Astrocyte (in vitro differentiated cells and primary cell): ENCODE data around the gene ADAMTS17. TPM values are rescaled to one million over a fixed set of nuclear protein-coding genes. Genes with fewer than 3 reads are reported as not detected.

ENCODE experiments used
- DNase-seq: peaks from one replicate; pipeline ENCODE4 v3.0.0-alpha.2; 2010; ENCODE audit warnings: low read depth
- FAIRE-seq: peaks from 2 replicates; lab custom pipeline; 2011; peaks lifted over from hg19 to GRCh38; lab: Jason Lieb, UNC
- H2AFZ ChIP-seq: 2 replicates; pipeline ENCODE4 v1.6.0; 2012; ENCODE audit warnings: low read depth, low read length, inconsistent platforms
- H3K27ac ChIP-seq: 2 replicates; pipeline ENCODE4 v1.5.1; 2011; ENCODE audit warnings: low read depth, low read length, inconsistent platforms
- H3K27me3 ChIP-seq: 2 replicates; pipeline ENCODE4 v1.6.0; 2011; ENCODE audit warnings: low read length, inconsistent platforms; ENCODE audit not compliant: insufficient read depth
- H3K36me3 ChIP-seq: 2 replicates; pipeline ENCODE4 v1.5.1; 2011; ENCODE audit warnings: low read length, inconsistent platforms; ENCODE audit not compliant: insufficient read depth
- H3K4me1 ChIP-seq: 2 replicates; pipeline ENCODE4 v1.5.1; 2011; ENCODE audit warnings: low read length, inconsistent platforms; ENCODE audit not compliant: insufficient read depth
- H3K4me2 ChIP-seq: 2 replicates; pipeline ENCODE4 v1.6.0; 2012; ENCODE audit warnings: low read length, inconsistent platforms
- H3K4me3 ChIP-seq: 2 replicates; pipeline ENCODE4 v1.5.1; 2011; ENCODE audit warnings: low read depth, mild to moderate bottlenecking, low read length, inconsistent platforms; ENCODE audit not compliant: insufficient read depth
- H3K79me2 ChIP-seq: 2 replicates; pipeline ENCODE4 v1.6.0; 2012; ENCODE audit warnings: mild to moderate bottlenecking, low read length, inconsistent platforms; ENCODE audit not compliant: insufficient read depth
- H3K9ac ChIP-seq: 2 replicates; pipeline ENCODE4 v1.6.0; 2012; ENCODE audit warnings: mild to moderate bottlenecking, low read length, inconsistent platforms
- H3K9me3 ChIP-seq: 2 replicates; pipeline ENCODE4 v1.5.1; 2012; ENCODE audit warnings: low read depth, mild to moderate bottlenecking, low read length, inconsistent platforms; ENCODE audit not compliant: insufficient read depth
- H4K20me1 ChIP-seq: 2 replicates; pipeline ENCODE4 v1.6.0; 2012; ENCODE audit warnings: low read length, inconsistent platforms; ENCODE audit not compliant: insufficient read depth
- H3K27ac Mint-ChIP-seq: one replicate; pipeline ENCODE4 v1.8.0; 2021; ENCODE audit warnings: mild to moderate bottlenecking, mixed read lengths; ENCODE audit not compliant: unreplicated experiment
- H3K27me3 Mint-ChIP-seq: one replicate; pipeline ENCODE4 v1.8.0; 2021; ENCODE audit warnings: low read depth, mixed read lengths; ENCODE audit not compliant: unreplicated experiment
- H3K36me3 Mint-ChIP-seq: one replicate; pipeline ENCODE4 v1.8.0; 2021; ENCODE audit warnings: low read depth, mixed read lengths; ENCODE audit not compliant: unreplicated experiment
- H3K4me1 Mint-ChIP-seq: one replicate; pipeline ENCODE4 v1.8.0; 2021; ENCODE audit warnings: low read depth, mixed read lengths; ENCODE audit not compliant: unreplicated experiment
- H3K4me3 Mint-ChIP-seq: one replicate; pipeline ENCODE4 v1.8.0; 2021; ENCODE audit warnings: mild to moderate bottlenecking, moderate library complexity, mixed read lengths; ENCODE audit not compliant: unreplicated experiment
- H3K9me3 Mint-ChIP-seq: one replicate; pipeline ENCODE4 v1.8.0; 2021; ENCODE audit warnings: mild to moderate bottlenecking, mixed read lengths; ENCODE audit not compliant: unreplicated experiment
- CTCF ChIP-seq: IDR thresholded peaks from 2 replicates; pipeline ENCODE4 v1.5.1; 2011; ENCODE audit warnings: low read depth, mild to moderate bottlenecking, inconsistent platforms, low read length, moderate library complexity; ENCODE audit not compliant: insufficient read depth
- EZH2 ChIP-seq: IDR thresholded peaks from 2 replicates; pipeline ENCODE4 v1.6.1; 2012; ENCODE audit warnings: mild to moderate bottlenecking, low read length, inconsistent platforms; ENCODE audit not compliant: insufficient read depth
- total RNA-seq: library from RNA; stranded (reverse); gene quantifications from 2 replicates; pipeline ENCODE4 v1.2.1, GENCODE V29; 2021

The ADAMTS17 gene
- total RNA-seq, 1 donor from 2014 or later, result 0.27 TPM

- H4K20me1 ChIP-seq, result peaks cover 4% of the 10 kb centered on the region
- Mint-ChIP-seq H3K27me3 (peaks cover 49% of the 10 kb centered on the region), H3K36me3 (peaks cover 4% of the 10 kb centered on the region), H3K4me3 (no peak overlapping the region), H3K27ac (no peak overlapping the region), H3K4me1 (peaks cover 6% of the 10 kb centered on the region), H3K9me3 (peaks cover 3% of the 10 kb centered on the region)
- no peaks in the 10 kb centered on the region for H3K9me3 ChIP-seq
- H3K79me2 ChIP-seq, result no peaks in the 10 kb centered on the region
- peaks cover 4% of the 10 kb centered on the region for H3K4me1 ChIP-seq
- H2AFZ ChIP-seq, result no peak overlapping the region
- H3K27ac ChIP-seq, result no peak overlapping the region
- peak overlapping the region; percentile 72 for H3K4me2 ChIP-seq
- DNase-seq (peak; percentile 72), FAIRE-seq (no peak)
- H3K9ac ChIP-seq, result no peak overlapping the region
- H3K36me3 ChIP-seq, result no peaks in the 10 kb centered on the region
- H3K4me3 ChIP-seq, result no peak overlapping the region
- TF ChIP-seq CTCF, result peak; percentile 70
- no peak for TF ChIP-seq EZH2
- peaks cover 2% of the 10 kb centered on the region for H3K27me3 ChIP-seq
Measured at GRCh38 chr15:100338971-100339444, 2.8 kb downstream of the ADAMTS17 start.

DNA sequence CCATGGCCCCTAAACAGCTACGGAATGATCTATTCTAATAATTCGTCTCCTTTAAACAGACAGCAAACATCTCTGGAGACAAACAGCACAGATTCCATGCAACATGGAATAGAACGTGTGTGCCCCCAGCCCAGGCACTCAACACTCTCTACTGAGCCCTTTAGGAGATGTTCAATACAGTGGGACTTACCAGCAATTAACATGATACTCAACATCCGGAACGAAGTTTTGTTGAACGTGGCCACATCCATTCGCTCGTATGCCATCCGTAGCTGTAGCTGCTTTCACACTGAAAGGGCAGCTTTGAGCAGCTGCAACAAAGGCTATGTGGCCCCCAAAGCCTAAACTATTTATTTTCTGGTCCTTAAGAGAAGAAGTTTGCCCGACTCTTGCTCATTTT lies 3.5 kb downstream of the ADAMTS17 start:
- H4K20me1 ChIP-seq, result peaks cover 4% of the 10 kb centered on the region
- H3K4me3 Mint-ChIP-seq, result no peak overlapping the region
- no peak overlapping the region for H3K27ac ChIP-seq
- peaks cover 50% of the 10 kb centered on the region for H3K27me3 Mint-ChIP-seq
- peaks cover 6% of the 10 kb centered on the region for H3K4me1 Mint-ChIP-seq
- FAIRE-seq (no peak), DNase-seq (no peak)
- no peaks in the 10 kb centered on the region for H3K79me2 ChIP-seq
- no peak overlapping the region for H3K27ac Mint-ChIP-seq
- H3K36me3 Mint-ChIP-seq, result peaks cover 4% of the 10 kb centered on the region
- peaks cover 3% of the 10 kb centered on the region for H3K9me3 Mint-ChIP-seq
- H3K9ac ChIP-seq, result no peak overlapping the region
- no peaks in the 10 kb centered on the region for H3K36me3 ChIP-seq
- no peaks in the 10 kb centered on the region for H3K9me3 ChIP-seq
- H3K27me3 ChIP-seq, result peaks cover 2% of the 10 kb centered on the region
- no peak overlapping the region for H2AFZ ChIP-seq
- H3K4me2 ChIP-seq, result no peak overlapping the region
- no peak overlapping the region for H3K4me3 ChIP-seq
- no peak for TF ChIP-seq CTCF
- no peak for TF ChIP-seq EZH2
- H3K4me1 ChIP-seq, result peaks cover 4% of the 10 kb centered on the region

DNA sequence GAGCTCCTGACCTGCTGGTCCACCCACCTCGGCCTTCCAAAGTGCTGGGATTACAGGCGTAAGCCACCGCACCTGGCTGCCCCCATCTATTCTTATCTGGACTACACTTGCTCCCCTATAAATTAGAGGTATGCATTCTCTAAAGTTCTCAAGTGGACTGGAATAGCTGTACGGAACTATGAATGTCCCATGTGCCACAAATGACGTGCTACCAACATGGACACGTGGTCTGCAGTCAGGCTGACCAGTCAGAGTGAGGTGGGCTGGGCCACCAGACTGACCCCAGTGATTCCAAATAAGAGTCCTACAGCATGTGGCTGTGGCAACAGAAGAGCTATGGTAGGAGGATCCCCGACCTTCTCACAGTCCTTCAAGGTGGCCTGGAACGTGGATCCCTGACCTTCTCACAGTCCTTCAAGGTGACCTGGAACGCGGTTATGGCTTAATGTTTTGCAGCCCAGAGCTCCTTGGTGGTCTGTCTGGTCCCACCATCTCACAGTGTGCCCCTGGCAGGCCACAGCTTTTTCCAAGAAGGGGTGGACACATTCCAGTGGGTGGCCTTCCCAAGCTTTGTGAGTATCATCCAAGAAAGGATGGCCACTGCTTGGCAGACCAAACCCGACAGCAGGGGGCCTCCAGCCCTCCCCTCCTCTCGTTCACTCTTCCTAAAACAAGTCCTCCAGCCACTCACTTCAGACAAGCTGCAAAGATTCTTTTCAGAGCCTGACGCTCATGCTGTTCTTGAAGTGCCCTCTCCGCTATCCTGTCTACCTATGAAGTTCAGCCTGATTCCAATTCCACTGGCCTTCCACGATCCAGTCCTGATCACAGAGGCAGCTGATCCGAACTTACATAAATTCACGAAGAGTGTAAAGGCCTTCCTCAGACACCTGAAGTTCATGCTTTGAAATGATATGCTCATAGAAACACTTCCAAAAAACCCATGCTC lies 4.4 kb downstream of the ADAMTS17 start:
- Histone ChIP-seq H3K79me2 (no peaks in the 10 kb centered on the region), H3K9me3 (no peaks in the 10 kb centered on the region), H2AFZ (no peak overlapping the region), H3K4me1 (peaks cover 4% of the 10 kb centered on the region), H3K4me3 (no peak overlapping the region), H4K20me1 (peaks cover 4% of the 10 kb centered on the region), H3K9ac (no peak overlapping the region), H3K27ac (no peak overlapping the region), H3K4me2 (no peak overlapping the region), H3K27me3 (peaks cover 2% of the 10 kb centered on the region), H3K36me3 (no peaks in the 10 kb centered on the region)
- H3K9me3 Mint-ChIP-seq, result peaks cover 3% of the 10 kb centered on the region
- H3K27me3 Mint-ChIP-seq, result peaks cover 51% of the 10 kb centered on the region
- FAIRE-seq (no peak), DNase-seq (no peak)
- TF ChIP-seq CTCF (no peak), EZH2 (no peak)
- peaks cover 6% of the 10 kb centered on the region for H3K4me1 Mint-ChIP-seq
- no peak overlapping the region for H3K27ac Mint-ChIP-seq
- no peak overlapping the region for H3K4me3 Mint-ChIP-seq
- H3K36me3 Mint-ChIP-seq, result peaks cover 4% of the 10 kb centered on the region
